HL-60 (cell line): ENCODE results near the gene SUMO1.
A peak's percentile ranks its signal among the peaks of the same experiment; 100 is the strongest.

ENCODE experiments used
- DNase-seq, 2 experiments: peaks; one replicate each; pipeline ENCODE4 v3.0.0-alpha.2; 2010 to 2020; ENCODE audit warnings: low read depth in 1 of 2, low spot score in 1 of 2
- H3K27ac ChIP-seq: fragments of 250-450 bp; sonication (Bioruptor Pico); replicated peaks from 2 replicates; pipeline ENCODE4 v1.5.1; 2020; ENCODE audit warnings: mild to moderate bottlenecking, moderate library complexity
- H3K27me3 ChIP-seq: fragments of 250-450 bp; sonication (Bioruptor Pico); 2 replicates; pipeline ENCODE4 v1.5.1; 2021; ENCODE audit warnings: mild to moderate bottlenecking, moderate library complexity; ENCODE audit not compliant: insufficient read depth, poor library complexity, severe bottlenecking
- H3K4me3 ChIP-seq: replicated peaks from 2 replicates; pipeline ENCODE4 v1.5.1; 2011; ENCODE audit warnings: mild to moderate bottlenecking, control low read depth, low read length; ENCODE audit not compliant: insufficient read depth
- GABPA ChIP-seq: IDR thresholded peaks from 2 replicates; pipeline ENCODE4 v1.6.1; 2012; ENCODE audit warnings: low read depth
- POLR2AphosphoS5 ChIP-seq: IDR thresholded peaks from 2 replicates; pipeline ENCODE4 v1.6.1; 2012; ENCODE audit warnings: low read depth
- SPI1 ChIP-seq: IDR thresholded peaks from 2 replicates; pipeline ENCODE4 v1.6.1; 2012; ENCODE audit warnings: low read depth, mild to moderate bottlenecking, borderline replicate concordance
- long read RNA-seq: library from polyadenylated mRNA; unstranded; transcript quantifications from one replicate; pipeline ENCODE4 v2.0.0, GENCODE V29; 2020
- TF ChIP-seq, protein P1 (sequence below): IDR thresholded peaks from 2 replicates; pipeline ENCODE4 v1.6.1; 2012; ENCODE audit warnings: low read depth; ENCODE audit not compliant: insufficient replicate concordance
- TF ChIP-seq, protein P2 (sequence below): IDR thresholded peaks from one replicate; pipeline ENCODE4 v1.5.1; 2011; ENCODE audit warnings: low read length, control low read depth, inconsistent platforms; ENCODE audit not compliant: insufficient read depth

The SUMO1 gene
- long read RNA-seq, transcript SUMO1-203 (5 exons, 1,536 nt), result major isoform, 382 of 412 reads
- long read RNA-seq, transcript SUMO1-205 (5 exons, 534 nt), result minor isoform, 9 of 412 reads
- long read RNA-seq, transcript SUMO1-201 (4 exons, 831 nt), result minor isoform, 16 of 412 reads
- long read RNA-seq, partial matches to known transcripts, result 0 of 412 reads
- long read RNA-seq, other reads (novel, unspliced or antisense), result 1 of 412 reads

DNA sequence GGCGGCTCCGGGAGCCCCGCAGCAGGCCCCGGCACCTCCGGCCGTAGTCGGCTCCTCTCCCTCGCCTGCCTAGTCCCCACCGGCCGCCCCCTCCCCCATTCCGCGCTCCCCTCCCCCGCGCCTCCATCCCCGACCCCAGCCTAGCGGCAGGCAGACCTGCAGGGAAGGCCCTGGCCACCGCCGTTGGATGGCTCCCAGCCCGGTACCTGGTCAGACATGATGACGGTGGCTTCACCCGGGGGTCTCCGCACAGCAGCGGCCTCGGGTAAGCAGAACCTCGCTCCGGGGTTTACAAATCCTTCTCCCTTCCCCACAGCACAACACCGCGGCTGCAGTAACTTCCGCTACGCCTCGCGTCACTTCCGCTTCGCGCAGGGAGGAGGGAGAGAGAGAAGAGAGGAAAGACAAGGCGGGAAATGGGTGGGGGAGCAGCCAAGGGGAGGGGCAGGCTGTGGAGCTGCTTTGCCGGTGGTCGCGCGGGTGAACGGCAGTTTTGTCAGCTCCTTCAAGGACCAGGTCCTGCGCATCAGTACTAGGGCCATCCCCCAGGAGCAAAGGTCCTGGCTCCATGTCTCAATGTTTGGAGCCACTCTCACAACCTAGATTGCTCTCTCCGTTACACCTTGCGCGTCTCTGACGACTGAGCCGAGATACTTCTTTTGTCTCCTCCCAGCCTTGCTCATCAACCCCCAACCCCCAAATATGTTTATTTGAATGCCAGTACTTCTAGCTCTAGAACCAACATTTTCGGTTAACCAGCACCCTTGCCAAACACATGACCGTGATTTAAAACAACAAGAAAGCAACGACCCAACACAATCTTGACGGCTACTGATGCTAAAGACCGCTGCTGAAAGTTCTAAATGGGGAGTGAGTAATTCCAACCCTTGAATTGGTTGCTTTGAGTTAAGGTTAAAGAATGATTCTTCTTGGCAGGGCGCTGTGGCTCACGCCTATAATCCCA, at the start of gene SUMO1:
SUMO1 (minus strand) TSS at position 364 of the 964 bp plus-strand sequence; CDS start at position 218, 146 bp downstream.
- Histone ChIP-seq H3K4me3 (peak within 1 kb of the TSS; percentile 98), H3K27me3 (no peaks in the 10 kb centered on the region), H3K27ac (peak within 1 kb of the TSS; percentile 79)
- peak; percentile 74 to 96 for DNase-seq
- TF ChIP-seq, protein P1, sequence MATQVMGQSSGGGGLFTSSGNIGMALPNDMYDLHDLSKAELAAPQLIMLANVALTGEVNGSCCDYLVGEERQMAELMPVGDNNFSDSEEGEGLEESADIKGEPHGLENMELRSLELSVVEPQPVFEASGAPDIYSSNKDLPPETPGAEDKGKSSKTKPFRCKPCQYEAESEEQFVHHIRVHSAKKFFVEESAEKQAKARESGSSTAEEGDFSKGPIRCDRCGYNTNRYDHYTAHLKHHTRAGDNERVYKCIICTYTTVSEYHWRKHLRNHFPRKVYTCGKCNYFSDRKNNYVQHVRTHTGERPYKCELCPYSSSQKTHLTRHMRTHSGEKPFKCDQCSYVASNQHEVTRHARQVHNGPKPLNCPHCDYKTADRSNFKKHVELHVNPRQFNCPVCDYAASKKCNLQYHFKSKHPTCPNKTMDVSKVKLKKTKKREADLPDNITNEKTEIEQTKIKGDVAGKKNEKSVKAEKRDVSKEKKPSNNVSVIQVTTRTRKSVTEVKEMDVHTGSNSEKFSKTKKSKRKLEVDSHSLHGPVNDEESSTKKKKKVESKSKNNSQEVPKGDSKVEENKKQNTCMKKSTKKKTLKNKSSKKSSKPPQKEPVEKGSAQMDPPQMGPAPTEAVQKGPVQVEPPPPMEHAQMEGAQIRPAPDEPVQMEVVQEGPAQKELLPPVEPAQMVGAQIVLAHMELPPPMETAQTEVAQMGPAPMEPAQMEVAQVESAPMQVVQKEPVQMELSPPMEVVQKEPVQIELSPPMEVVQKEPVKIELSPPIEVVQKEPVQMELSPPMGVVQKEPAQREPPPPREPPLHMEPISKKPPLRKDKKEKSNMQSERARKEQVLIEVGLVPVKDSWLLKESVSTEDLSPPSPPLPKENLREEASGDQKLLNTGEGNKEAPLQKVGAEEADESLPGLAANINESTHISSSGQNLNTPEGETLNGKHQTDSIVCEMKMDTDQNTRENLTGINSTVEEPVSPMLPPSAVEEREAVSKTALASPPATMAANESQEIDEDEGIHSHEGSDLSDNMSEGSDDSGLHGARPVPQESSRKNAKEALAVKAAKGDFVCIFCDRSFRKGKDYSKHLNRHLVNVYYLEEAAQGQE, result peak; percentile 11
- TF ChIP-seq GABPA, result peak; percentile 91
- peak; percentile 88 for TF ChIP-seq POLR2AphosphoS5
- peak; percentile 75; the same call in 1 of the 2 replicates for TF ChIP-seq SPI1
- TF ChIP-seq, protein P2, sequence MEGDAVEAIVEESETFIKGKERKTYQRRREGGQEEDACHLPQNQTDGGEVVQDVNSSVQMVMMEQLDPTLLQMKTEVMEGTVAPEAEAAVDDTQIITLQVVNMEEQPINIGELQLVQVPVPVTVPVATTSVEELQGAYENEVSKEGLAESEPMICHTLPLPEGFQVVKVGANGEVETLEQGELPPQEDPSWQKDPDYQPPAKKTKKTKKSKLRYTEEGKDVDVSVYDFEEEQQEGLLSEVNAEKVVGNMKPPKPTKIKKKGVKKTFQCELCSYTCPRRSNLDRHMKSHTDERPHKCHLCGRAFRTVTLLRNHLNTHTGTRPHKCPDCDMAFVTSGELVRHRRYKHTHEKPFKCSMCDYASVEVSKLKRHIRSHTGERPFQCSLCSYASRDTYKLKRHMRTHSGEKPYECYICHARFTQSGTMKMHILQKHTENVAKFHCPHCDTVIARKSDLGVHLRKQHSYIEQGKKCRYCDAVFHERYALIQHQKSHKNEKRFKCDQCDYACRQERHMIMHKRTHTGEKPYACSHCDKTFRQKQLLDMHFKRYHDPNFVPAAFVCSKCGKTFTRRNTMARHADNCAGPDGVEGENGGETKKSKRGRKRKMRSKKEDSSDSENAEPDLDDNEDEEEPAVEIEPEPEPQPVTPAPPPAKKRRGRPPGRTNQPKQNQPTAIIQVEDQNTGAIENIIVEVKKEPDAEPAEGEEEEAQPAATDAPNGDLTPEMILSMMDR, result no peak

DNA sequence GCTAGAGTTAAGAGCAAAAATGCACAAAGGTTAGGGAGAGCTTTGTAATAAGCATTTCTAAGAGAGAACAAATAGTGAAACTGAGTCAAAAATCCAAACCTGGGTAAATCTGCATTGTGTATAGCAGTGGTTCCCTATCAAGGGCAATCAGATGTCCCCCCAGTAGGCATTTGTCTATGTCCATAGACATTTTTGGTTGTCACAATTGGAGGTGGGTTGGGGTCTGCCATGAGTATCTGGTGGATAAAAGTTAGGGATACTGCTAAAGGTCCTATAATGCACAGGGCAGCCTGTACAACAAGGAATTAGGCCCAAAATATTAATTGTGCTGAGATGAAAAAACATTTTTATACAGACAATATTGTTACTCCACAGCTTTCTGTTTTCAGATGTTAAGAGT, 48.2 kb upstream of the SUMO1 start:
- Histone ChIP-seq H3K27ac (no peak overlapping the region), H3K27me3 (no peaks in the 10 kb centered on the region), H3K4me3 (no peak overlapping the region)
- DNase-seq, result no peak
- TF ChIP-seq, protein P1, result no peak
- TF ChIP-seq, protein P2, result no peak
- TF ChIP-seq SPI1, result no peak
- no peak for TF ChIP-seq GABPA
- TF ChIP-seq POLR2AphosphoS5, result no peak

DNA sequence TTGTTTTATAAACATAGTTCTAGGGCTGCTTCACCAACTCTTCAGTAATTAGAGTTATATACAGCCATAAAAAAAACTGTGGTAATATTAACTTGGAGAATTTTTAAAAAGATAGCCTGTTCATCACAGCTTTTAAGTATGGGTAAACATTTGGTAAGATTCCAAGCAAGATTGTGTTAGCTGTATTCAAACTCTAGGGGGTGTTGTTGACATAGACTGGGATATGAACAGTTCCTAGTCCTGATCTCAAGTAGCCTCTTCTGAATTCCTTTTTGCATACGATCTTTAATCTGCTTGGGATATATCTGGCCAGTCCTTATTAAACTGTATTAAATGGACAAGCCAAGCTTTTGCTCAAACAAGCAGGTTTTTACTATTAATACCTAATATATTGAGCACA, 40.5 kb upstream of the SUMO1 start:
- H3K27ac ChIP-seq, result no peak overlapping the region
- TF ChIP-seq POLR2AphosphoS5 (no peak), GABPA (no peak)
- TF ChIP-seq, protein P1, result peak; percentile 44
- no peak overlapping the region for H3K4me3 ChIP-seq
- no peaks in the 10 kb centered on the region for H3K27me3 ChIP-seq
- no peak for DNase-seq
